CD14-positive monocyte (primary cell): ENCODE measurements around the gene TMEM184B. TPM values are rescaled to one million over a fixed set of nuclear protein-coding genes. Genes with fewer than 3 reads are reported as not detected.

ENCODE experiments used
- DNase-seq, 3 donors: peaks; one replicate each; pipeline ENCODE4 v3.0.0-alpha.2; 2011 to 2022
- H2AFZ ChIP-seq: 2 replicates; pipeline ENCODE4 v1.6.0; 2012; ENCODE audit warnings: mild to moderate bottlenecking, low read depth, low read length, inconsistent platforms; ENCODE audit not compliant: insufficient read depth, poor library complexity, severe bottlenecking
- H3K27ac ChIP-seq, 2 donors: 1 replicate in 1 of 2; 2 replicates in 1 of 2; pipeline ENCODE4 v1.5.1; 2012 to 2013; ENCODE audit warnings: low read length in 2 of 2, control low read depth in 1 of 2, inconsistent platforms in 1 of 2, low read depth in 1 of 2, mild to moderate bottlenecking in 1 of 2
- H3K27me3 ChIP-seq, 2 donors: one replicate each; pipeline versions ENCODE4 v1.6.0 to v1.6.1; 2011 to 2013; ENCODE audit warnings: low read length in 2 of 2; ENCODE audit not compliant: control insufficient read depth in 2 of 2, insufficient read depth in 2 of 2
- H3K36me3 ChIP-seq, 2 donors: replicated peaks in 1 of 2; 1 replicate in 1 of 2; 2 replicates in 1 of 2; pipeline versions ENCODE4 v1.5.1 to v1.6.1; 2012 to 2013; ENCODE audit warnings: low read length in 2 of 2, control low read depth in 1 of 2, inconsistent platforms in 1 of 2, mild to moderate bottlenecking in 1 of 2; ENCODE audit not compliant: insufficient read depth in 2 of 2, control insufficient read depth in 1 of 2
- H3K4me1 ChIP-seq, 2 donors: 1 replicate in 1 of 2; 2 replicates in 1 of 2; pipeline versions ENCODE4 v1.5.1 to v1.6.1; 2012 to 2013; ENCODE audit warnings: low read length in 2 of 2, control low read depth in 1 of 2, inconsistent platforms in 1 of 2, mild to moderate bottlenecking in 1 of 2, moderate library complexity in 1 of 2; ENCODE audit not compliant: insufficient read depth in 2 of 2, control insufficient read depth in 1 of 2
- H3K4me2 ChIP-seq: replicated peaks from 2 replicates; pipeline ENCODE3; 2012; ENCODE audit warnings: low read length, moderate library complexity, mild to moderate bottlenecking; ENCODE audit not compliant: poor library complexity, severe bottlenecking; ENCODE audit errors: extremely low read depth
- H3K4me3 ChIP-seq, 3 experiments: fragments of 200-600 bp in 1 of 3; sonication (generic) in 1 of 3; replicated peaks in 1 of 3; 1 replicate in 2 of 3; 2 replicates in 1 of 3; pipeline ENCODE4 v1.5.1; 2011 to 2013; ENCODE audit warnings: low read length in 3 of 3, mild to moderate bottlenecking in 3 of 3, control low read depth in 2 of 3, low read depth in 2 of 3, inconsistent platforms in 1 of 3, moderate library complexity in 1 of 3
- H3K79me2 ChIP-seq: 2 replicates; pipeline ENCODE4 v1.6.0; 2012; ENCODE audit warnings: mild to moderate bottlenecking, control low read depth, inconsistent platforms, low read length, moderate library complexity; ENCODE audit not compliant: insufficient read depth
- H3K9ac ChIP-seq: 2 replicates; pipeline ENCODE4 v1.6.0; 2017; ENCODE audit warnings: low read length, mild to moderate bottlenecking; ENCODE audit not compliant: insufficient read depth, poor library complexity, severe bottlenecking
- H3K9me3 ChIP-seq, 2 donors: replicated peaks in 1 of 2; 1 replicate in 1 of 2; 2 replicates in 1 of 2; pipeline versions ENCODE4 v1.5.1 to v1.6.1; 2012 to 2013; ENCODE audit warnings: low read length in 2 of 2, control low read depth in 1 of 2; ENCODE audit not compliant: control insufficient read depth in 1 of 2, insufficient read depth in 1 of 2
- H4K20me1 ChIP-seq: 2 replicates; pipeline ENCODE4 v1.6.0; 2012; ENCODE audit warnings: mild to moderate bottlenecking, low read length, control low read depth, moderate library complexity; ENCODE audit not compliant: insufficient read depth
- H3K27ac Mint-ChIP-seq, 7 donors: one replicate each; pipeline ENCODE4 v1.8.0; 2020; ENCODE audit warnings: mild to moderate bottlenecking in 7 of 7, mixed read lengths in 7 of 7, moderate library complexity in 6 of 7, inconsistent platforms in 2 of 7
- H3K27me3 Mint-ChIP-seq, 3 donors: one replicate each; pipeline ENCODE4 v1.8.0; 2021 to 2022; ENCODE audit warnings: low read depth in 3 of 3, mild to moderate bottlenecking in 3 of 3, mixed read lengths in 3 of 3, moderate library complexity in 3 of 3, inconsistent platforms in 1 of 3
- H3K36me3 Mint-ChIP-seq, 2 donors: one replicate each; pipeline ENCODE4 v1.8.0; 2020; ENCODE audit warnings: mixed read lengths in 2 of 2, inconsistent platforms in 1 of 2, mild to moderate bottlenecking in 1 of 2
- H3K4me1 Mint-ChIP-seq: one replicate; pipeline ENCODE4 v1.8.0; 2020; ENCODE audit warnings: mild to moderate bottlenecking, mixed read lengths
- H3K4me3 Mint-ChIP-seq, 2 donors: one replicate each; pipeline ENCODE4 v1.8.0; 2020; ENCODE audit warnings: mild to moderate bottlenecking in 2 of 2, mixed read lengths in 2 of 2, moderate library complexity in 1 of 2
- H3K9me3 Mint-ChIP-seq, 7 donors: one replicate each; pipeline ENCODE4 v1.8.0; 2020 to 2022; ENCODE audit warnings: mixed read lengths in 7 of 7, mild to moderate bottlenecking in 6 of 7, moderate library complexity in 6 of 7, inconsistent platforms in 2 of 7
- CTCF ChIP-seq: fragments of 200-600 bp; IDR thresholded peaks from one replicate; pipeline ENCODE4 v1.8.0; 2022; ENCODE audit warnings: antibody characterized with exemption, mild to moderate bottlenecking
- WGBS: methylation state at CpG from one replicate; pipeline ENCODE4 v1.1.5; 2013; ENCODE audit warnings: missing lambda C conversion rate; ENCODE audit not compliant: insufficient coverage; 5-methylcytosine and 5-hydroxymethylcytosine counted together
- intact Hi-C, 2 donors: fragments of 100-400 bp; cut with micrococcal nuclease; formaldehyde crosslinking; loops; one replicate each; pipeline versions ENCODE4 v1.15.0 to v1.15.1; 2023
- polyA plus RNA-seq, 3 donors: library from polyadenylated mRNA; depleted of rRNA in 1 of 3; unstranded in 2 of 3; stranded (reverse) in 1 of 3; fragments of 300-500 nt in 2 of 3; fragments of >200 nt in 1 of 3; fragmentation: Illumina TruSeq in 2 of 3; gene quantifications; 1 replicate in 2 of 3; 2 replicates in 1 of 3; pipeline ENCODE4 v1.2.3, GENCODE V29; 2012 to 2021

TMEM184B gene
- polyA plus RNA-seq, 3 donors = 7.4 to 17.7 (median 10.6) TPM

DNA sequence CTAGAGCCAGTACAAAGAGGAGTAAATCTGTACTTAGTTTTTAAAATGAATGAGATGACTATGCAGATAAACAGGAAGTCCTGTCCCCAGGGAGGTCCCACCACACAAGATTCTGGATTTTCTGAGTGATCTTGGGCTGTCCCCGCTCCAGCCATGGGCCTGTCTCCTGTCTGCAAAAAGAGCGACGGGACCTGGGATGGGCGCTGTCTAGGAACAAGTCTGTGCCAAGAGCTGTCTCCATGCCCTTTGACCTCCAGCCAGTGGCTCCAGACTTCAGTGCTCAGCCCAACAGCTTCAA, 38.5 kb upstream of the TMEM184B start:
- Histone ChIP-seq H3K4me3 (no peak overlapping the region), H3K79me2 (peaks cover 12% of the 10 kb centered on the region), H3K27me3 (no peaks in the 10 kb centered on the region), H3K9ac (no peak overlapping the region), H3K36me3 (peaks cover 23 to 28% of the 10 kb centered on the region in 2 donors), H4K20me1 (peaks cover 30% of the 10 kb centered on the region), H3K4me2 (no peak overlapping the region), H3K27ac (no peak overlapping the region), H2AFZ (no peak overlapping the region), H3K4me1 (peaks cover 20 to 34% of the 10 kb centered on the region in 2 donors), H3K9me3 (no peaks in the 10 kb centered on the region)
- Mint-ChIP-seq H3K9me3 (peaks cover 0 to 2% (median 0%) of the 10 kb centered on the region in 7 donors), H3K27ac (no peak overlapping the region), H3K27me3 (peaks cover 10 to 13% (median 10%) of the 10 kb centered on the region in 3 donors), H3K4me1 (peaks cover 49% of the 10 kb centered on the region), H3K4me3 (peak overlapping the region in 1 of 2 donors; percentile 34), H3K36me3 (peaks cover 31 to 42% of the 10 kb centered on the region in 2 donors)
- 79% methylated on average over 2 of the region's 4 CpGs for WGBS
- intact Hi-C loops = no loop called here
- no peak for DNase-seq
- no peak for TF ChIP-seq CTCF

- H2AFZ ChIP-seq = no peak overlapping the region
- no peak overlapping the region for H3K27ac ChIP-seq
- no peaks in the 10 kb centered on the region for H3K9me3 ChIP-seq
- peak overlapping the region in 1 of 7 donors; percentile 58 for H3K27ac Mint-ChIP-seq
- peaks cover 49% of the 10 kb centered on the region for H3K4me1 Mint-ChIP-seq
- H4K20me1 ChIP-seq = peaks cover 31% of the 10 kb centered on the region
- TF ChIP-seq CTCF = no peak
- peaks cover 31 to 42% of the 10 kb centered on the region in 2 donors for H3K36me3 Mint-ChIP-seq
- H3K36me3 ChIP-seq = peaks cover 23 to 28% of the 10 kb centered on the region in 2 donors
- H3K79me2 ChIP-seq = peaks cover 12% of the 10 kb centered on the region
- H3K9me3 Mint-ChIP-seq = peaks cover 0 to 2% (median 0%) of the 10 kb centered on the region in 7 donors
- DNase-seq = no peak
- H3K9ac ChIP-seq = no peak overlapping the region
- H3K27me3 Mint-ChIP-seq = peaks cover 7 to 9% (median 8%) of the 10 kb centered on the region in 3 donors
- H3K4me2 ChIP-seq = no peak overlapping the region
- intact Hi-C loops = no loop called here
- H3K4me3 Mint-ChIP-seq = no peak overlapping the region
- no peak overlapping the region for H3K4me3 ChIP-seq
- H3K27me3 ChIP-seq = no peaks in the 10 kb centered on the region
- 95% methylated on average over 10 of the region's 18 CpGs for WGBS
- H3K4me1 ChIP-seq = peaks cover 20 to 34% of the 10 kb centered on the region in 2 donors
Measured at GRCh38 chr22:38310518-38311322, 37.9 kb upstream of the TMEM184B start.
